Measurements from ENCODE around the gene NR1H3. TPM values are rescaled to one million over a fixed set of nuclear protein-coding genes. Genes with fewer than 3 reads are reported as not detected.

The NR1H3 gene
- total RNA-seq, 2 donors from 2014 or later = 31.8 to 34.2 TPM

DNA sequence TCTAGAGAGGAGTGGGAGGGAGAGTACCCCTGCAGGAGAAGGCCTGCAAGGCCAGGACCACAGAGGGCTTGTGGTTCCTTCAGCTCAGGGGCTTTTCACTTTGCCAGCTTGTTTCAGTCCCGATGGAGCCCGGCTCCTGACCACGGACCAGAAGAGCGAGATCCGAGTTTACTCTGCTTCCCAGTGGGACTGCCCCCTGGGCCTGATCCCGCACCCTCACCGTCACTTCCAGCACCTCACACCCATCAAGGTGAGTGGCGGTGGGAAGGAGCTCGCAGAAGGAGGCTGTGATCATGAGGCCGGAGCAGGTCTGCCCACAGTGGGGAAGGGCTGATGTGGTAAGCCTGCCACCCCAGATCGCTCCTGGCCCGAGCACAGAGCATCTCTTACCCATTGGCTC is 22.6 kb upstream of the NR1H3 start:
- no peak overlapping the region for H3K4me3 ChIP-seq
- no peak for TF ChIP-seq POLR2AphosphoS5 (IDR thresholded peaks at IDR 0.05)
- no peak for TF ChIP-seq POLR2A (IDR thresholded peaks at IDR 0.05)
- TF ChIP-seq, protein P1, sequence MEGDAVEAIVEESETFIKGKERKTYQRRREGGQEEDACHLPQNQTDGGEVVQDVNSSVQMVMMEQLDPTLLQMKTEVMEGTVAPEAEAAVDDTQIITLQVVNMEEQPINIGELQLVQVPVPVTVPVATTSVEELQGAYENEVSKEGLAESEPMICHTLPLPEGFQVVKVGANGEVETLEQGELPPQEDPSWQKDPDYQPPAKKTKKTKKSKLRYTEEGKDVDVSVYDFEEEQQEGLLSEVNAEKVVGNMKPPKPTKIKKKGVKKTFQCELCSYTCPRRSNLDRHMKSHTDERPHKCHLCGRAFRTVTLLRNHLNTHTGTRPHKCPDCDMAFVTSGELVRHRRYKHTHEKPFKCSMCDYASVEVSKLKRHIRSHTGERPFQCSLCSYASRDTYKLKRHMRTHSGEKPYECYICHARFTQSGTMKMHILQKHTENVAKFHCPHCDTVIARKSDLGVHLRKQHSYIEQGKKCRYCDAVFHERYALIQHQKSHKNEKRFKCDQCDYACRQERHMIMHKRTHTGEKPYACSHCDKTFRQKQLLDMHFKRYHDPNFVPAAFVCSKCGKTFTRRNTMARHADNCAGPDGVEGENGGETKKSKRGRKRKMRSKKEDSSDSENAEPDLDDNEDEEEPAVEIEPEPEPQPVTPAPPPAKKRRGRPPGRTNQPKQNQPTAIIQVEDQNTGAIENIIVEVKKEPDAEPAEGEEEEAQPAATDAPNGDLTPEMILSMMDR (IDR thresholded peaks at IDR 0.05) = no peak
- intact Hi-C loops (cut with DNase I) = no loop called here
- H3K4me1 ChIP-seq (replicated peaks) = no peaks in the 10 kb centered on the region
- 87% methylated on average over 12 of the region's 12 CpGs for WGBS
- no peak for DNase-seq (ENCODE audit: low spot score)
- H3K27ac ChIP-seq = peak overlapping the region in 1 of 2 donors; percentile 39
- no peaks in the 10 kb centered on the region for H3K27me3 ChIP-seq (replicated peaks; ENCODE audit: insufficient read depth)
- no peaks in the 10 kb centered on the region for H3K9me3 ChIP-seq
- H3K36me3 ChIP-seq = peaks cover 0 to 8% of the 10 kb centered on the region in 2 donors

DNA sequence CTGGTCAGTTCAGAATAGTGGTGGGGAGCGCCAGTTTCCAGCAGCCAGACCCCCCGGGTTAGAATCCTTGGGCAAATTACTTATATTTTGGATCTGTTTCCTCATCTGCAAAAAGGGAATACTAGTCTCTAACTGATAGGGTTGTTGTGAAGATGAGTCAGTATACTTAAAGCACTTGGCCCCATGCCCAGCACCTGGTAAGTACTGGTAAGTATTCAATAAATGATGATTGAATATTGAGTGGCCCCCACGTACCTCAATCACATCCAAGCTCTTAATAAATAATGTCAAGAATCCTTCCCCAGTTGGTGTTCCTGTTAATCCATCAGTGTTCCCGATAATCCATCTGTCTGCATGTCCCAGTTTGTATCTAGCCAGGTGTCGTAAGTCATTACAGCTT is 21.3 kb upstream of the NR1H3 start:
- 89% methylated on average over 5 of the region's 5 CpGs for WGBS
- Histone ChIP-seq H3K4me1 (replicated peaks) (no peaks in the 10 kb centered on the region), H3K4me3 (no peak overlapping the region), H3K27me3 (replicated peaks; ENCODE audit: insufficient read depth) (no peaks in the 10 kb centered on the region), H3K27ac (no peak overlapping the region), H3K9me3 (no peaks in the 10 kb centered on the region), H3K36me3 (peaks cover 0 to 12% of the 10 kb centered on the region in 2 donors)
- TF ChIP-seq, protein P1 (IDR thresholded peaks at IDR 0.05) = no peak
- TF ChIP-seq POLR2A (IDR thresholded peaks at IDR 0.05) (no peak), POLR2AphosphoS5 (IDR thresholded peaks at IDR 0.05) (no peak)
- no peak for DNase-seq (ENCODE audit: low spot score)
- intact Hi-C loops (cut with DNase I) = no loop called here

DNA sequence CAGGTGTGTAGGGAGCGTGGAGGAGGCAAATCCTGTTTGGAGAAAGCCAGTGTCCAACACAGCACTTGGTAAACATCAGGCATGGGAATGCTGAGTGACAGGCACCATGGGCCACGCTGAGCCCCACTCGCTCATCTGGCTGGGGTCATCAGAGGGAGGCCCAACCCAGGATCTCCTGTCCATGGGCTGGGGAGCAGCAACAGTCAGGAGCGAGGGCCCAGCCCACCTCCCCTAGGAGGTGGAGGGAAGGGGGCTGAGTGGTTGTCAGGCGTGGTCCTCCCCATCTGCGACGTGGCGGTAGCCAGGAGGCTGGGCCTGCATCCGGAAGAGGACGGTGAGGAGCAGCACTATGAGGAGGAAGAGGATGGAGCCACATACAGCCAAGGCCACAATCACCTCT is 17.9 kb upstream of the NR1H3 start:
- intact Hi-C loops (cut with DNase I) = no loop called here
- no peak for TF ChIP-seq POLR2A (IDR thresholded peaks at IDR 0.05)
- TF ChIP-seq POLR2AphosphoS5 (IDR thresholded peaks at IDR 0.05) = no peak
- TF ChIP-seq, protein P1 (IDR thresholded peaks at IDR 0.05) = no peak
- H3K9me3 ChIP-seq = no peaks in the 10 kb centered on the region
- peaks cover 7% of the 10 kb centered on the region for H3K4me1 ChIP-seq (replicated peaks)
- 91% methylated on average over 10 of the region's 10 CpGs for WGBS
- H3K4me3 ChIP-seq = no peak overlapping the region
- no peak for DNase-seq (ENCODE audit: low spot score)
- H3K27me3 ChIP-seq (replicated peaks; ENCODE audit: insufficient read depth) = no peaks in the 10 kb centered on the region
- H3K27ac ChIP-seq = no peak overlapping the region
- H3K36me3 ChIP-seq = peaks cover 5 to 24% of the 10 kb centered on the region in 2 donors

DNA sequence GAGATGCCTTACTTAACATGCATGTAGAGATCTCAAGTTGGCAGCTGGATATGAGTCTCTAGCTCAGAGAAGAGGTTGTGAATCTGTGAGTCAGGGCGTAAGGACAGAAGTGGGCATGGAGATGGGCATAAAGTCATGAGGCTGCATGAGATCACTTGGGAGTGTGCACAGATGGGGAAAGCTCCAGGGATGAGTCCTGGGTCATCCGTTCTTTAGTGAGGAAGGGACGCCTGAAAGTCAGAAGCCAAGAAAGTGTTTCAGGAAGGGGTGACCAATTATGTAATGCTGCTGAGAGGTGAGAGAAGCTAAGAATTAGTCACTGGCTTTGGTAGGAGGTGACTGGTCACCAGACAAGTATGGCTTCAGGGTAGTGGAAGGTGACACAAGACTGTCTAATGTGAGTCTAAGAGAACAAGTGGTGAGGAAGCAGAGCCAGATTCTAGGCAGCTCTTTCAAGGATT is 15.9 kb upstream of the NR1H3 start:
- DNase-seq (ENCODE audit: low spot score) = no peak
- peaks cover 7% of the 10 kb centered on the region for H3K4me1 ChIP-seq (replicated peaks)
- no peaks in the 10 kb centered on the region for H3K9me3 ChIP-seq
- WGBS = 91% methylated on average over 3 of the region's 3 CpGs
- no peaks in the 10 kb centered on the region for H3K27me3 ChIP-seq (replicated peaks; ENCODE audit: insufficient read depth)
- TF ChIP-seq POLR2A (IDR thresholded peaks at IDR 0.05) (no peak), POLR2AphosphoS5 (IDR thresholded peaks at IDR 0.05) (no peak)
- TF ChIP-seq, protein P1 (IDR thresholded peaks at IDR 0.05) = no peak
- peaks cover 5 to 32% of the 10 kb centered on the region in 2 donors for H3K36me3 ChIP-seq
- no peak overlapping the region for H3K4me3 ChIP-seq
- H3K27ac ChIP-seq = no peak overlapping the region
- intact Hi-C loops (cut with DNase I) = no loop called here

DNA sequence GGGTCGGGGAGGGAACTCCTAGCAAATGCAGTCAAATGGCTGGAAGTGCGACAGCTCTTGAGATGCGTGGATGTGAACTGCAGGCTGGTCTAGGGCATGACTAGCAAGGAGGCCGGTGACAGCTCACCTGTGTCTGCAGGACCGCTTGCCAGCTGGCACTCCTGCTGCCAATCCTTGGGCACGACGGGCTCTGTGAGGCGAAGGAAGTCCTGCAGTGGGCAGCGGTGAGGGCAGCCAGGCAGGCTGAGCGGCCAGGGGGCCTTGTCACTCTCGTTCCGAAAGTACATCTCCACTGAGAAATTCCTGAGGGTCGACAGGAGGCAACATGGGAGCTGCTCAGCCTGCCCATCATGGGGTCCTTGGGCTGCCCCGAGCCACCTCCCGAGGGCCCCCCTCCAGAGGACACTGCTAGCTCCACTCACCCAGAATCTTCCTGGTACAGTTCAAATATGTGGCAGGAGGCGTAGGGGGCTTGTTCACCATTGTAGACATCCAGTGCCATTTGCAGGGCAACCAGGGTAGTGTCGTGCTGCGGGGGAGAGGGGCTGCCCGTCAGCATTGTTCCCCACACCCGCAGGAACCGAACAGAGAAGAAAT is 15.1 kb upstream of the NR1H3 start:
- intact Hi-C loops (cut with DNase I) = no loop called here
- Histone ChIP-seq H3K4me1 (replicated peaks) (peaks cover 11% of the 10 kb centered on the region), H3K27me3 (replicated peaks; ENCODE audit: insufficient read depth) (no peaks in the 10 kb centered on the region), H3K27ac (peak overlapping the region; percentile 64 to 68), H3K36me3 (peaks cover 5 to 32% of the 10 kb centered on the region in 2 donors), H3K9me3 (no peaks in the 10 kb centered on the region), H3K4me3 (no peak overlapping the region)
- DNase-seq (ENCODE audit: low spot score) = no peak
- no peak for TF ChIP-seq POLR2AphosphoS5 (IDR thresholded peaks at IDR 0.05)
- WGBS = 73% methylated on average over 21 of the region's 21 CpGs
